Activated B cell treated with CpG ODN at 0.5 μM for 24 hours (primary cell): ENCODE results near the gene LLGL1. TPM values are rescaled to one million over a fixed set of nuclear protein-coding genes. Genes with fewer than 3 reads are reported as not detected.

Source experiments
- ATAC-seq: fragments of 200-7000 bp; cut with Tn5 transposase; one replicate; pipeline ENCODE4 v1.10.0; 2021; ENCODE audit warnings: low read depth, mild to moderate bottlenecking, moderate library complexity
- CTCF ChIA-PET: fragments of 350-600 bp; sonication (Branson Sonifier 250); formaldehyde crosslinking; loops from one replicate; lab custom pipeline; 2021; ENCODE audit warnings: antibody characterized with exemption; lab: Charles Lee
- POLR2A ChIA-PET: fragments of 350-600 bp; sonication (Branson Sonifier 250); formaldehyde crosslinking; loops from one replicate; lab custom pipeline; 2021; ENCODE audit warnings: antibody characterized with exemption; lab: Charles Lee
- DNase-seq: peaks from one replicate; pipeline ENCODE4 v3.0.0; 2022
- H3K27ac Mint-ChIP-seq: one replicate; pipeline ENCODE4 v1.8.0; 2020; ENCODE audit warnings: mixed read lengths
- H3K27me3 Mint-ChIP-seq: one replicate; pipeline ENCODE4 v1.8.0; 2021; ENCODE audit warnings: mixed read lengths
- H3K36me3 Mint-ChIP-seq: one replicate; pipeline ENCODE4 v1.8.0; 2021; ENCODE audit warnings: low read depth, mixed read lengths
- H3K4me1 Mint-ChIP-seq: one replicate; pipeline ENCODE4 v1.8.0; 2021; ENCODE audit warnings: mixed read lengths
- H3K4me3 Mint-ChIP-seq: one replicate; pipeline ENCODE4 v1.8.0; 2020; ENCODE audit warnings: mild to moderate bottlenecking, mixed read lengths
- H3K9me3 Mint-ChIP-seq: one replicate; pipeline ENCODE4 v1.8.0; 2020; ENCODE audit warnings: mixed read lengths
- CTCF ChIP-seq: fragments of 200-600 bp; IDR thresholded peaks from one replicate; pipeline ENCODE4 v1.8.0; 2022; ENCODE audit warnings: antibody characterized with exemption, mild to moderate bottlenecking
- intact Hi-C: fragments of 100-400 bp; cut with micrococcal nuclease; formaldehyde crosslinking; loops from one replicate; pipeline ENCODE4 v1.15.1; 2024
- total RNA-seq: library from RNA; stranded (reverse); gene quantifications from 2 replicates; pipeline ENCODE4 v1.2.3, GENCODE V29; 2022

LLGL1 gene
- total RNA-seq, 1 donor from 2014 or later = 10.5 TPM

DNA sequence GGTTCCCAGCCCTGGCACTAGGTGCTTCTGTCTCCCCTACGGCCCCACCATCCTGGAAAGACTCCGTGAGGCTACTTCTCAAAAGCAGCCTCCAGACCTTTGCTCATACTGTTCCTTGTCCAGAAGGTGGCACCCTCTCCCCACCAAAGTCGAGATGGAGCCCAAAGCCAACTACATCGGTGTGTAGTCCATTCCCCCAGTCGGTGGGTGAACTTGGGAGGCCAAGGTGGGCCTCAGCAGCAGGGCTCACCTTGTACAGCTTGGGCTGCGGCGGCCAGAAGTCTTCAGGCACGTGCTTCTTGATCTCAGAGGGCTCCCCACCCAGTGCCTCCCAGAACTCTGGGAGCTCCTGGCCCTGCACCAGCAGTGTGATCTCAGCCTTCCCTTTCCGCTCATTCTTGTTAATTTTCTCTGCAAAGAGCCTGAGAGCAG is 22.9 kb downstream of the LLGL1 start:
- Mint-ChIP-seq H3K27me3 (no peaks in the 10 kb centered on the region), H3K27ac (no peak overlapping the region), H3K4me1 (peaks cover 6% of the 10 kb centered on the region), H3K4me3 (no peak overlapping the region), H3K36me3 (peaks cover 80% of the 10 kb centered on the region), H3K9me3 (no peaks in the 10 kb centered on the region)
- DNase-seq = peak; percentile 47
- ChIA-PET CTCF (interaction anchor here (1.6 kb wide), 1 partner anchor 89 kb away, joined by 4 read pairs; no protein-coding TSS in a partner anchor), POLR2A (no interaction called here)
- intact Hi-C loops = loop anchor here (1.0 to 5.0 kb wide), 2 partner anchors 10 to 114 kb away; partner anchors contain the start of genes FLII and SHMT1
- peak; percentile 82 for ATAC-seq
- no peak for TF ChIP-seq CTCF

GRCh38 chr17:18248811-18249210 is 23.4 kb downstream of the LLGL1 start:
- TF ChIP-seq CTCF = no peak
- Mint-ChIP-seq H3K9me3 (no peaks in the 10 kb centered on the region), H3K4me1 (peaks cover 6% of the 10 kb centered on the region), H3K27me3 (no peaks in the 10 kb centered on the region), H3K36me3 (peaks cover 85% of the 10 kb centered on the region), H3K4me3 (no peak overlapping the region), H3K27ac (no peak overlapping the region)
- ChIA-PET POLR2A (no interaction called here), CTCF (interaction anchor here (1.6 kb wide), 1 partner anchor 88 kb away, joined by 4 read pairs; no protein-coding TSS in a partner anchor)
- ATAC-seq (no peak), DNase-seq (no peak)
- intact Hi-C loops = loop anchor here (1.0 to 5.0 kb wide), 2 partner anchors 9 to 113 kb away; partner anchors contain the start of genes FLII and SHMT1

DNA sequence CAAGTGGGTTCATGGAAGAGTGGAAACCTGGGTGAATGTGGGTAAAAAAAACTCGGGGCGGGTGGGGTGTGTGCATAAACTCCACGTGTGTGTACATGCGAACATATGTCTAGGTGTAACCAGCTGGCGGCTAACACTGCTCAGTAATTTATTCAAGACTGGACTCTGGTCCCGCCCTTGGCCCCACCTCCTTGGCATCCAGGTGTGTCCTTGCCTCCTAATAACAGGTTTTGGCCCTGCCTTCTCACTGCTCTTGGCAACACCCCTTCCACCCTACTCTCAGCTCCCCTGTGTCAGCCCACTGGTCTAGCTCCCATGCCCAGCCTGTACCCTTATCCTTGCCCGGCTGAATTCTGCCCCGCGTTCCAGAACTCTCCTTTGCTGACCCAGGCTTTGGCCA is 24.8 kb downstream of the LLGL1 start:
- no peak for TF ChIP-seq CTCF
- Mint-ChIP-seq H3K4me3 (no peak overlapping the region), H3K27ac (no peak overlapping the region), H3K4me1 (peaks cover 6% of the 10 kb centered on the region), H3K27me3 (no peaks in the 10 kb centered on the region), H3K36me3 (peaks cover 92% of the 10 kb centered on the region), H3K9me3 (no peaks in the 10 kb centered on the region)
- intact Hi-C loops = no loop called here
- no peak for DNase-seq
- ChIA-PET POLR2A (no interaction called here), CTCF (no interaction called here)
- no peak for ATAC-seq

- ChIA-PET CTCF (no interaction called here), POLR2A (no interaction called here)
- H3K9me3 Mint-ChIP-seq = no peaks in the 10 kb centered on the region
- H3K4me1 Mint-ChIP-seq = peaks cover 6% of the 10 kb centered on the region
- no peak for TF ChIP-seq CTCF
- H3K36me3 Mint-ChIP-seq = peaks cover 93% of the 10 kb centered on the region
- H3K27ac Mint-ChIP-seq = no peak overlapping the region
- intact Hi-C loops = no loop called here
- H3K27me3 Mint-ChIP-seq = no peaks in the 10 kb centered on the region
- ATAC-seq (no peak), DNase-seq (no peak)
- no peak overlapping the region for H3K4me3 Mint-ChIP-seq
Measured at GRCh38 chr17:18250708-18251107, 25.3 kb downstream of the LLGL1 start.

DNA sequence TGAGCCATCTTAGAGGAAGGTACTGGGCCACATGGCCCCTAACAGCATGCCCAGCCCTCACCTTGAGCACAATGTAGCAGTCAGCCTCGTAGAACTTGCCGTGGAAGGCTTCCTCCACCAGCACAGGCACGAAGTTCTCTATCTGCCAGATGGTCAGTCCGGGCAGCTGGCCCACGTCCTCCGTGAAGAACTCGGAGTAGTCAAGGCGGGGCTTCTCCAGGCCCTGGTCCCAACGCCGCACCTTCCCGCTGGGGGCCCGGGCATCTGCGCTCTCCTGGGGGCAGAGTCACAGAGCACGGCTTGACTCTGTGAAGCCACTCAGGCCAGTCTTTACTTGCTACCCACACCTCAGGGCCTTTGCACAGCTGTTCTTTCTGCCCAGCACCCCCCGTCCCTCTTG is 25.8 kb downstream of the LLGL1 start:
- intact Hi-C loops = no loop called here
- H3K4me3 Mint-ChIP-seq = no peak overlapping the region
- POLR2A ChIA-PET = no interaction called here
- H3K27me3 Mint-ChIP-seq = no peaks in the 10 kb centered on the region
- DNase-seq (no peak), ATAC-seq (no peak)
- H3K27ac Mint-ChIP-seq = no peak overlapping the region
- CTCF ChIA-PET = no interaction called here
- H3K9me3 Mint-ChIP-seq = no peaks in the 10 kb centered on the region
- H3K36me3 Mint-ChIP-seq = peaks cover 93% of the 10 kb centered on the region
- TF ChIP-seq CTCF = no peak
- H3K4me1 Mint-ChIP-seq = peaks cover 6% of the 10 kb centered on the region
